NCI-H446 treated with DMSO at 0.1 percent for 48 hours (cell line): ENCODE measurements around the gene HK3.

Experiments
- DNase-seq: peaks from one replicate; lab custom pipeline; 2025; lab: John Stamatoyannopoulos, UW

HK3 gene

GRCh38 chr5:176870110-176870591 lies 29.0 kb downstream of the HK3 start:
- DNase-seq: no peak

- DNase-seq: no peak
Measured at GRCh38 chr5:176869501-176870109, 29.5 kb downstream of the HK3 start.

DNA sequence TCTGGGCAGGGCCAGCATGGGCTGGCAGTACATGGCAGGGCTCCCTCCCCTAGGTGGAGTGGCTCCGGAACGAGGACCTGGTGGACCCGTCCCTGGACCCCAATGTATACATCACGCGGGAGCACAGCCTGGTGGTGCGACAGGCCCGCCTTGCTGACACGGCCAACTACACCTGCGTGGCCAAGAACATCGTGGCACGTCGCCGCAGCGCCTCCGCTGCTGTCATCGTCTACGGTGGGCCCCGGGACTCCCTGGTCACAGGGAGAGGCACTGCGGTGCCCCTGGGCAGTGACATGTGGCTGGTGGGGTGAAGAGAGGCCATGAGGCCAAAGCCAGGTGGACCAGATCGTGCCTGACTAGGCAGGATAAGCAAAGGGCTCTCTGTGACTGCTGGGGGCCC lies 30.4 kb downstream of the HK3 start:
- DNase-seq: no peak

GRCh38 chr5:176868126-176868525 lies 31.0 kb downstream of the HK3 start:
- no peak for DNase-seq

DNA sequence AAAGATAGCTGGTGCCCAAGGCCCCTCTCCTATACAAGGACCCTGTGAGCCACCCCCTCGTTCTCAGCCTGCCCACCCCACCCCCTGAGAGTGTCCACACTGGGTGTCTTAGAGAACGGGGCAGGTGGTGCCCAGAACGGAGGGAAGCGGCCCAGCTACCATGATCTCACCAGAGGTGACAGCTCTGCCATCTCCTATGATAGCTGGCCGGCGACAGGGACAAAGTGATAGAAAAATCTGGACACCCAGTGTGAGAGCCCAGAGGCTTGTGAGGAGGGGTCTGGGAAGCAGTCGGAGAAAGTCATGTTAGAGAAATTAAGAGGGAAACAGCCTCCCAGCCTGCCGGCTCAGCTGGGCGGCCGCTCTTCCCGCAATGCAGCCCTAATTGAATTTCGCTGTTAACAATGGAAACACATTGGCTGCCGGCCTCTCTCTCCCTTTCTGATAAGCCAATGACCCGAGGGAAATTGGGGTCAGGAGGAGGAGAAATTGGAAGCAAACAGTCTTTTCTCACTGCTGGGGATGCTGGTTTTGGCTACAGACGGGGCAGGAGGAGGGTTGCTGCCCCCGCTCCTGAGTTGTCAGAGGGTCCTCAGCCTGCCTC lies 32.3 kb downstream of the HK3 start:
- DNase-seq: no peak

DNA sequence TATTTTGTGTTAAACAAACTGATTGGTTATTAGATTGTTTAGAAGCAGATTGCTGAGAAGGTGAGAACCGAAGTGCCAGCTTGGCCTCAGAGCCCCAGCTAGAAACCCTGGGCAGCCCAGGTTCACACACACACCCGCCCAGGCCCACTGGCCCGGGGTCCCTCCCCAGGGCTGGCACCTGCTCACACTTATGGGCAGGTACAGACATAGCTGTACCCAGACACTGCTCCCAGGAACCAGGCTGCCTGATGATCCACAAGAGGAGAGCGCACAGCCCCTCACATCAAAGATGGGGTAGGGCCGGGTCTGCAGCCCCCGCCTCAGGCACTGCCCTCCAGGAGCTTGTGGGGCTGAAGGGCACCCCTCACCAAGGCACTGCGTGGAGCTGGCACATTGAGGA lies 33.2 kb downstream of the HK3 start:
- no peak for DNase-seq

- DNase-seq: no peak
Measured at GRCh38 chr5:176864755-176865154, 34.4 kb downstream of the HK3 start.

- DNase-seq: no peak
Measured at GRCh38 chr5:176863765-176864098, 35.4 kb downstream of the HK3 start.

DNA sequence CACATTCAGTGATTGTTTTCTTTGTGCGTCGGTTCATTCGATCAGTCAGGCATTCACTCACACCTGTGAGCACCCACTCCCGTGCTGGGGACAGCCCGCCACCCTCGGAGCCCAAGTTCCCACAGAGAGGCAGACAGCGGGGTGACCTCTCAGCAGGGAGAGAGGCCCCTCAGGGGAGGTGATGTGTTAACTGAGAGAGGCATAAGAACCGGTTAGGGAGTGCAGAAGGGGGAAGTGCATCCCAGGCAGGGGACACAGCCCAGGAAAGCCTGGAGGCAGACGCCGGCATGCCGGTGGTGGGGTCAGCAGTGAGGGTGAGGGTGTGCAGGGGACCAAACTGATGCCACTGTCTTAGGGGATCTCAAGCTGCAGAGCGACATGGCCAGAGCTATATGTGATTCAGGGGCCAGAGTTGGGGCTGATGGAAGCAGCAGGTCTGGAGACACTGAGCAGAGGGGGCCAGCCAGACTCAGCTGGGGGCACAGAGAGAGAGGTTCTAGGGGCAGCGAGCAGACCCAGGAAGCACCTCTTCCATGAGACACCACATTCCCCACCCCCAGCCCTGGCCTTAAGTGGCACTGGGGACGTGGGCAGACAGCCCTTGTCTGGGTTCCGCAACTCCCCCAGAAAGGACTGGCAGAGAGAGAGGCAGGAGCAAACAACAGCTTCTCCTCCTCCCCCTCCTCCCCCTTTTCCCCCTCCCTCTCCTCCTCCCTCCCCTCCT lies 35.9 kb downstream of the HK3 start:
- DNase-seq: no peak

DNA sequence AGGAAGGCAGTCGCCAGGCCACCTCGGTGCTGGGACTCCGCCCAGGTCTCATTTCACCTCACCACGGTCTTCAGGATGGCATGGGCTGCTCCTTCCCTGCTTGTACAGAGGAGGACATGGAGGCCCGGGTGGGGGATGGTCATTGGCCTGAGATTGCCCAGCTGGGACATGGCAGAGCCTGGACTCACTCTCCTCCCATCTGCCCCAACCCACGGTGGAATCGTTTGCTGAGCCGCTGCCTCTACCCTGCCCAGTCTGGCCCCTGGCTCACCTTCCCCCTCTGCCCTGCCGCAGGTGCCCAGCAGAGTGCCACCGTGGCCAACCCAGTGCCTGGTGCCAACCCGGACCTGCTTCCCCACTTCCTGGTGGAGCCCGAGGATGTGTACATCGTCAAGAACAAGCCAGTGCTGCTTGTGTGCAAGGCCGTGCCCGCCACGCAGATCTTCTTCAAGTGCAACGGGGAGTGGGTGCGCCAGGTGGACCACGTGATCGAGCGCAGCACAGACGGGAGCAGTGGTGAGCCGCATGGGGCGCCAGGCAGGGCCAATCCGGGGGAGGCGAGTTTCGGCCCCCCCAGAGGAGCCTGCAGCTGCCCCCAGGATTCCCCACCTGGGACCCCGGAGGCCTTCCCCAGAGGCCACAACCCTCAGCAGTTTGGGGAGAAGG lies 36.7 kb downstream of the HK3 start:
- DNase-seq: no peak

DNA sequence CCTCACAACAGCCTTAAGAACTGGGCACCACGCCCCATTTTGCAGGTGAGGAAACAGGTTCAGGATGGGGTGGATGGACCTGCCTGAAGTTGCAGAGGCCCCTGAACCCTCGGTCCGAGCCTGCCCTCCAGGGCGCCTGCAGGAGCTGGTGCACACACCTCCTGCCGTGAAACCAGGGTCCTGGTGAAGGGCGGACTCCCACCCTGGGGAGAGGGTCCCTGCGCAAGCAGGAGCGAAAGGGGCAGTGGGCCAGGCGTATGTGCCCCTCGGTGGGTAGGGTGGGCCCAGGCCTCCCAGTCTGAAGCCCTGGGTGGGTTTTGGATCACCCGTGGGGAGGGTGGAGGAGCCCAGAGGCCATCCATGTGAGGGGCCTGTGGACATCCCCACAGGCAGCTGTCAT lies 37.9 kb downstream of the HK3 start:
- no peak for DNase-seq

DNA sequence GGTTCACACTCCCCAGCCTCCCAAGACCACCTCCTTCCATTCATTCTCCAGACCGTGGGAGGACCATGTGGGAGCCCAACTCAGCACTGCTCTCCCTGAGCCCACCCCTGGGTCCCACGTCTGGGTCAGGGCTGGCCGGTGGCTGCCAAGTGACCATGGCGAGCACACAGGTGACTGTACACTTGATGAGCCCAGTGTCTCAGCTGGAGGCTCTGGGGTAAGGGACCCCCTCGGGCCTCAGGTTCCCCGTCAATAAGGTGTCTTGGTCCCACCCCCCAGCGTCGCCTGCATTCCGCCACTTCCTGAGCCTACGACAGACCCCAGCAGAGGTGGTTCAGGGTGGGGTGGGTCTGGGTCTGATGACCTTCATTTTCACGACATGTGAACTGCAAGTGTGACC lies 38.8 kb downstream of the HK3 start:
- no peak for DNase-seq

DNA sequence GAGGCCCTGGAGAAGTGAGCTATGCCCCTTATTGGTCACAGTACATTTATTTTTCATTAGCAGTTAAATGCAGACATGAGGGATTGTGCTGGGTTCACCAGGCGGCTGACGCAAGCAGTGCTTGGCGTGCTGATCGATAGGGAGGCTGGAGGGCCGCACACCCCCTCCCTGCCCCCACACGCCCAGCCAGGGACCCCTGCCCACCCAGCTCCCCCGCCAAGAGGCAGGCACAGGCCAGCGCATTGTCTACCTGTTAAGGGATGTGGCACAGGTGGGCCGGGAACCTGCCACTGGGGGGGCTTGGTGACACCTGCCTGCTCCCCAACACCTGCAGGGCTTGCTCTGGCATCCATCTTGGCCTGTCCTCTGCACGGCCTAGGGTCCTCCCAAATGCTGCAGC lies 39.2 kb downstream of the HK3 start:
- DNase-seq: no peak

DNA sequence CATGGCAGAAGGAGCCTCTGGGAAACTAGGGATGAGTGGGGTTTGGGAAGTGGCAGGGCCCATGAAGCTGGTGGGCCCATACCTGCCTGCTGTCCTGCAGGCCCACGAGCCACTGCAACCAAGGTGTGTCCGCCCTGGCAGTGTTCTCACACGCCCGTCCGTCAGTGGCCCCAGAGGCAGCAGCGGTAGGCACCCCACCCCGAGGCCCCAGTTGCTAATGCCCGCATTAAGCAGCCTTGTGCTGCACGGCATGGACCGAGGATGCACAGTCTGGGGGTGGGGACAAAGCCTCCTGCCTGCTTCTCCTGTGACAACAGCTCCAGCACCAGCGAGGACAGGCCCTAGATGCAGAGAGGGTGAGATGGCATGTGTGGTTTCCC lies 41.3 kb downstream of the HK3 start:
- DNase-seq: no peak

DNA sequence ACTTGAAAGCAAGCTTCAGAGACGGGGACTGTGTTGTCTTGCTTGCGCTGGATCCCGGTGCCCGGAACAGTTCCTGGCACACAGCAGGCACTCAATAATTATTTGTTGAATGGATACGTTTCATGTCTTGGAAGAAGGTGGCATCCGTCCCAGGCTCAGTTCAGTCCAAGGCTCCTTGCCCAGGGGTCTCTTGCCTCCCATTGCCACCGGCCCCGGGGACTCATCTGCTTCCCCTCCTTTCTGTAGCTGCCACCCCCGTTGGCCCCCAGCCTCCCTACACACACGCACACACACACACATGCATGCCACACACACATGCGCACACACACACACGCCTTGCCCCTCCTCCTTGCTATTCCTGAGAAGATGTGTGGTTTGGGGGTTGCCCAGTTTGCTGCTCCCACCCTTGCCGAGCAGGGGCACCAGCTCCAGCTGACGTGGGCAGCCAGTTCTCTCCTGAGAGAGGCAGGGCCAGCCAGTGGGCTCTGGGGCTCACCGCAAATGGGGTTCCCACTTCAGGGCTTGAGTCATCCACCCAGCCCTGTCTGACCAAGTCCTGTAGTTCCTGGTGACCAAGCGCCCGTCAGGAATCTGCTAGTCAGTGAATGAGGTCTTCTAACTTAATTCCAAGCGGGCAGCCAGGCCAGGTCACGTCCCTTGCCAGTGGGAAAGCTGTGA lies 41.8 kb downstream of the HK3 start:
- no peak for DNase-seq

DNA sequence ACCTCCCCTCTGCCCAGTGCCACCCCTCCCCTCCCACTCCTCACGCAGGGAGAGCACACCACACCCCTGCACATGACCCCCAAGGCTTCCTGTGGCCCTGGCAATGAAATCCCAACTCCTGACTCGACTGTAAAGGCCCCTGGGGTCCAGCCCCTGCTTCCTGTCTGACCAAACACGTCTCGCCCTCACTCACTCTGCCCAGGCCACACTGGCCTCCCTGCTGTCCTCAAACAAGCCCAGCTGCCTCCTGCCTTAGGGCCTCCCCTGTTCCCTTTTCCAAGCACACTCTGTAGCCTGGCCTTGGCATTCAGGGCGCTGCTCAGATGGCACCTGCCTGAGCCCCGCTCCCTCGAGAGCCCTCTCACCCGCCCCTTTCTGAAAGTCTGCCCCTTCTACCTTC lies 42.4 kb downstream of the HK3 start:
- DNase-seq: no peak

- no peak for DNase-seq
Measured at GRCh38 chr5:176855598-176855997, 43.5 kb downstream of the HK3 start.

- no peak for DNase-seq
Measured at GRCh38 chr5:176854164-176854563, 45.0 kb downstream of the HK3 start.

- DNase-seq: no peak
Measured at GRCh38 chr5:176853151-176853778, 45.9 kb downstream of the HK3 start.

DNA sequence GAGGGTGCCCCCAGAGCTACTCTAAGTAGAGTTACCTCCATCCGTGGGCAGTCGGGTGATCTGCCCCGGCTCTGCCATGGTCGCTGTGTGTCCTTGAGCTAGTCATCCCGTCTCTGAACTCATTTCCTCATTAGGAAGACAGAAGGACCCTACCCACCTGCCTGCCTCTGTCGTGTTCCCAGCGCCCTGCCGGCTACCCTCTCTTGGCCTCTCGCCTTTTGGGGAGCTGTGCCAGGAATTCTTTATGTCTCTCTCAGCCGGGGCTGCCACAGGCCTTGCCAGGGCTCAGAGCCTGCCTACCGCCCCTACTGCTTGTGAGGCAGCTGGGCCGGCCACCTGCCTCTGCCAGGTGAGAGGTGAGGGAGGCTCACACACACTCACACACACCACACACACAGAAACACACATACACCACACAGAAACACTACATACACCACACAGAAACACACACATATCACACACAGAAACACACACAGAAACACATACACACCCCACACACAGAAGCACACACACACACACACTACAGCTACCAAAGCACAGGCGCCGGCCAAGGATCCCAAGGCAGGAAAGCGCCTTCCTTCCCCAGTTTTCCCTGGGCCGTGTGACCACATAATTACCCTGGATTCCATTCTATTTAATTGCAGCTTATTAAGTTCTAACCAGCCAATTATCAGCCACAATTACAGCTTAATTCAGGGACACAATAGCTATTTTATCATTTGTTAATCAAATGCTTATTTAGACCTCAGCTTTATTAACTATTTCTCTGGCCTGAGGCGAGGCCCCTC lies 47.1 kb downstream of the HK3 start:
- DNase-seq: peak; percentile 21

- no peak for DNase-seq
Measured at GRCh38 chr5:176851380-176851779, 47.8 kb downstream of the HK3 start.
